ENCODE results near the gene OTOGL. TPM values are rescaled to one million over a fixed set of nuclear protein-coding genes. Genes with fewer than 3 reads are reported as not detected.

OTOGL gene
- polyA plus RNA-seq, 1 donor from 2014 or later = 0.33 TPM

DNA sequence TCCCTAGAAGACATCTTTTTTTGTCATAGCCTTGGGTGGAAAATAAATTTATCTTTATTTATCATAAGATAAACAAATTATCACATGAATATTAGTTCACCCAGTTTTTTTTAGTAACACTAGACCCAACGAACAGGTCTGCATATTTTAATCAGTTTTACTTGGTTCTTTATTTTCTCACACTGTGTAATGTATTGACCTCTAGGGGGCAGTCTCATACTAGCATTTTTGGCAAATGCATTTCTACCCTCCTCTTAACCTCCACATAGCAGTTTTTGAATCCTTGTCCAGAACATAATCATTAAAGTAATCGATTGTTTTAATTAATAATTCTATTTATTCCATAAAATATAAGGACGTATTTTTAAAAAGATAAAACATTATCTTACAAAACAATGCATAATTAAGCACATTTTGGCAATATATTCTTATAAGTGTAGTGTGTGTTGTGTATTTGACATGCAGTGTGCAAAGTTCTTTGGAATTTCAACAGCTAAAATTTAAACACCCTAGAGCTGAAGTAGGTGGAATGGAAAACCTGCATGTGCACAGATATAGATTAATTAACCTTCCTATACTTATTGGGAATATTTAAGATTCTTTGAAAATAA is 313.1 kb downstream of the OTOGL start:
- no peaks in the 10 kb centered on the region for H3K9me3 ChIP-seq (ENCODE audit: low read length)
- no peaks in the 10 kb centered on the region for H3K79me2 ChIP-seq (replicated peaks; ENCODE audit: insufficient read depth, low read length)
- H4K20me1 ChIP-seq (ENCODE audit: insufficient read depth) = no peaks in the 10 kb centered on the region
- H3K4me3 ChIP-seq (ENCODE audit: low read length) = no peak overlapping the region
- H3K27me3 ChIP-seq (ENCODE audit: insufficient read depth, low read depth, low read length) = no peaks in the 10 kb centered on the region
- no peak overlapping the region for H3K27ac ChIP-seq (ENCODE audit: low read length)
- H3F3A ChIP-seq (ENCODE audit: insufficient read depth, low read length, poor library complexity, severe bottlenecking) = no peaks in the 10 kb centered on the region
- H2AFZ ChIP-seq (ENCODE audit: low read depth, low read length) = no peak overlapping the region
- H3K9ac ChIP-seq (ENCODE audit: low read length) = no peak overlapping the region
- TF ChIP-seq, protein P1, sequence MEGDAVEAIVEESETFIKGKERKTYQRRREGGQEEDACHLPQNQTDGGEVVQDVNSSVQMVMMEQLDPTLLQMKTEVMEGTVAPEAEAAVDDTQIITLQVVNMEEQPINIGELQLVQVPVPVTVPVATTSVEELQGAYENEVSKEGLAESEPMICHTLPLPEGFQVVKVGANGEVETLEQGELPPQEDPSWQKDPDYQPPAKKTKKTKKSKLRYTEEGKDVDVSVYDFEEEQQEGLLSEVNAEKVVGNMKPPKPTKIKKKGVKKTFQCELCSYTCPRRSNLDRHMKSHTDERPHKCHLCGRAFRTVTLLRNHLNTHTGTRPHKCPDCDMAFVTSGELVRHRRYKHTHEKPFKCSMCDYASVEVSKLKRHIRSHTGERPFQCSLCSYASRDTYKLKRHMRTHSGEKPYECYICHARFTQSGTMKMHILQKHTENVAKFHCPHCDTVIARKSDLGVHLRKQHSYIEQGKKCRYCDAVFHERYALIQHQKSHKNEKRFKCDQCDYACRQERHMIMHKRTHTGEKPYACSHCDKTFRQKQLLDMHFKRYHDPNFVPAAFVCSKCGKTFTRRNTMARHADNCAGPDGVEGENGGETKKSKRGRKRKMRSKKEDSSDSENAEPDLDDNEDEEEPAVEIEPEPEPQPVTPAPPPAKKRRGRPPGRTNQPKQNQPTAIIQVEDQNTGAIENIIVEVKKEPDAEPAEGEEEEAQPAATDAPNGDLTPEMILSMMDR (IDR thresholded peaks at IDR 0.05; ENCODE audit: poor library complexity, severe bottlenecking) = peak; percentile 78
- TF ChIP-seq EZH2 (IDR thresholded peaks at IDR 0.05; ENCODE audit: borderline replicate concordance, insufficient read depth, low read length, poor library complexity, severe bottlenecking) (no peak), POLR2AphosphoS5 (IDR thresholded peaks at IDR 0.05) (no peak), RAD21 (conservative IDR thresholded peaks at IDR 0.05) (peak; percentile 85), EP300 (conservative IDR thresholded peaks at IDR 0.05; ENCODE audit: poor library complexity, severe bottlenecking) (no peak), SMC3 (conservative IDR thresholded peaks at IDR 0.05; ENCODE audit: poor library complexity) (peak; percentile 79)
- H3K36me3 ChIP-seq (ENCODE audit: insufficient read depth, low read length) = no peaks in the 10 kb centered on the region
- H3K9me2 ChIP-seq (ENCODE audit: insufficient read depth, low read length) = no peaks in the 10 kb centered on the region
- no peak overlapping the region for H3K4me2 ChIP-seq (ENCODE audit: low read length)

DNA sequence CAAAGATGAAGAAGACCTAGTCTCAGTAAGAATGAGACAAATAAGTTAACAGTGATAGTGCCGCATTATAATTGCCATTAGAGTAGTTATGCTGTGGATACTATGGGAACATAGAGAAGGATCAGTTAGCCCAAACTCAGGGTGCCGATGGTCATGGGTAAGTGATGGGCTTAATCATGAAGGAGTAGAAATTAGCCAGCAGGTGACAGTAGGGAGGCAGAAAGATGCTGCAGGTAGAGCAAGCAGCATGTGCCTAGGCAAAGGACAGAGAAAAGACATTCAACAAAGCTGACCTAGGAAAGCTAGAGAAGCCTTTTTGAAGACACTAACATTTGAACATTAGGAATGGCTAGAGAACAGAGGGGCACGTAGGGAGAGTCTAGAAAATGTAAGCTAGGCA is 314.1 kb downstream of the OTOGL start:
- no peaks in the 10 kb centered on the region for H3K27me3 ChIP-seq (ENCODE audit: insufficient read depth, low read depth, low read length)
- no peaks in the 10 kb centered on the region for H3K9me2 ChIP-seq (ENCODE audit: insufficient read depth, low read length)
- H3K9ac ChIP-seq (ENCODE audit: low read length) = no peak overlapping the region

More for the DNA sequence above, 314.1 kb downstream of the OTOGL start:
- Histone ChIP-seq H2AFZ (ENCODE audit: low read depth, low read length) (no peak overlapping the region), H3K27ac (ENCODE audit: low read length) (no peak overlapping the region), H3K4me2 (ENCODE audit: low read length) (no peak overlapping the region), H4K20me1 (ENCODE audit: insufficient read depth) (no peaks in the 10 kb centered on the region), H3K79me2 (replicated peaks; ENCODE audit: insufficient read depth, low read length) (no peaks in the 10 kb centered on the region), H3F3A (ENCODE audit: insufficient read depth, low read length, poor library complexity, severe bottlenecking) (no peaks in the 10 kb centered on the region), H3K4me3 (ENCODE audit: low read length) (no peak overlapping the region), H3K9me3 (ENCODE audit: low read length) (no peaks in the 10 kb centered on the region), H3K36me3 (ENCODE audit: insufficient read depth, low read length) (no peaks in the 10 kb centered on the region)
- TF ChIP-seq MXI1 (conservative IDR thresholded peaks at IDR 0.05; ENCODE audit: poor library complexity, severe bottlenecking) (no peak), POLR2AphosphoS5 (IDR thresholded peaks at IDR 0.05) (no peak), RAD21 (conservative IDR thresholded peaks at IDR 0.05) (no peak), SMC3 (conservative IDR thresholded peaks at IDR 0.05; ENCODE audit: poor library complexity) (no peak), EZH2 (IDR thresholded peaks at IDR 0.05; ENCODE audit: borderline replicate concordance, insufficient read depth, low read length, poor library complexity, severe bottlenecking) (no peak), TAF1 (IDR thresholded peaks at IDR 0.05; ENCODE audit: low read depth) (no peak), EP300 (conservative IDR thresholded peaks at IDR 0.05; ENCODE audit: poor library complexity, severe bottlenecking) (no peak)
- TF ChIP-seq, protein P2, sequence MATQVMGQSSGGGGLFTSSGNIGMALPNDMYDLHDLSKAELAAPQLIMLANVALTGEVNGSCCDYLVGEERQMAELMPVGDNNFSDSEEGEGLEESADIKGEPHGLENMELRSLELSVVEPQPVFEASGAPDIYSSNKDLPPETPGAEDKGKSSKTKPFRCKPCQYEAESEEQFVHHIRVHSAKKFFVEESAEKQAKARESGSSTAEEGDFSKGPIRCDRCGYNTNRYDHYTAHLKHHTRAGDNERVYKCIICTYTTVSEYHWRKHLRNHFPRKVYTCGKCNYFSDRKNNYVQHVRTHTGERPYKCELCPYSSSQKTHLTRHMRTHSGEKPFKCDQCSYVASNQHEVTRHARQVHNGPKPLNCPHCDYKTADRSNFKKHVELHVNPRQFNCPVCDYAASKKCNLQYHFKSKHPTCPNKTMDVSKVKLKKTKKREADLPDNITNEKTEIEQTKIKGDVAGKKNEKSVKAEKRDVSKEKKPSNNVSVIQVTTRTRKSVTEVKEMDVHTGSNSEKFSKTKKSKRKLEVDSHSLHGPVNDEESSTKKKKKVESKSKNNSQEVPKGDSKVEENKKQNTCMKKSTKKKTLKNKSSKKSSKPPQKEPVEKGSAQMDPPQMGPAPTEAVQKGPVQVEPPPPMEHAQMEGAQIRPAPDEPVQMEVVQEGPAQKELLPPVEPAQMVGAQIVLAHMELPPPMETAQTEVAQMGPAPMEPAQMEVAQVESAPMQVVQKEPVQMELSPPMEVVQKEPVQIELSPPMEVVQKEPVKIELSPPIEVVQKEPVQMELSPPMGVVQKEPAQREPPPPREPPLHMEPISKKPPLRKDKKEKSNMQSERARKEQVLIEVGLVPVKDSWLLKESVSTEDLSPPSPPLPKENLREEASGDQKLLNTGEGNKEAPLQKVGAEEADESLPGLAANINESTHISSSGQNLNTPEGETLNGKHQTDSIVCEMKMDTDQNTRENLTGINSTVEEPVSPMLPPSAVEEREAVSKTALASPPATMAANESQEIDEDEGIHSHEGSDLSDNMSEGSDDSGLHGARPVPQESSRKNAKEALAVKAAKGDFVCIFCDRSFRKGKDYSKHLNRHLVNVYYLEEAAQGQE (IDR thresholded peaks at IDR 0.05; ENCODE audit: borderline replicate concordance) = no peak
- TF ChIP-seq, protein P1 (IDR thresholded peaks at IDR 0.05; ENCODE audit: poor library complexity, severe bottlenecking) = no peak

Data from neural cell (in vitro differentiated cells).